PC-3 (cell line): Measurements from ENCODE around the gene EFNB3. TPM values are rescaled to one million over a fixed set of nuclear protein-coding genes. Genes with fewer than 3 reads are reported as not detected.
A peak's percentile ranks its signal among the peaks of the same experiment; 100 is the strongest.

Experiments used
- ATAC-seq: fragments of 200-7000 bp; cut with Tn5 transposase; 2 replicates; pipeline ENCODE4 v1.9.1; 2020; ENCODE audit warnings: mild to moderate bottlenecking, moderate library complexity
- BruUV-seq: library from RNA; stranded (reverse); fragments of 400-500 nt; replicated peaks from 2 replicates; lab custom pipeline; 2021; lab: Mats Ljungman, UMichigan
- CTCF ChIA-PET: fragments of 300-600 bp; sonication (Branson Sonifier 250); formaldehyde crosslinking; loops from one replicate; lab custom pipeline; 2022; ENCODE audit warnings: antibody characterized with exemption; lab: Charles Lee
- POLR2A ChIA-PET: fragments of 300-600 bp; sonication (Branson Sonifier 250); formaldehyde crosslinking; loops from one replicate; lab custom pipeline; 2022; ENCODE audit warnings: antibody characterized with exemption; ENCODE audit not compliant: unreplicated experiment; lab: Charles Lee
- DNase-seq: peaks from one replicate; pipeline ENCODE4 v3.0.0-alpha.2; 2015
- H2AFZ ChIP-seq: fragments of 300-600 bp; sonication (generic); 2 replicates; pipeline ENCODE4 v1.6.0; 2016; ENCODE audit warnings: antibody characterized with exemption, low read length
- H3F3A ChIP-seq: fragments of 300-600 bp; sonication (generic); one replicate; pipeline ENCODE4 v1.6.0; 2017; ENCODE audit warnings: antibody characterized with exemption, low read length, control low read depth, mild to moderate bottlenecking; ENCODE audit not compliant: unreplicated experiment
- H3K27ac ChIP-seq: fragments of 300-600 bp; sonication (generic); 2 replicates; pipeline ENCODE4 v1.5.1; 2016; ENCODE audit warnings: mild to moderate bottlenecking, low read length
- H3K27me3 ChIP-seq: fragments of 300-600 bp; sonication (generic); 2 replicates; pipeline ENCODE4 v1.6.1; 2016; ENCODE audit warnings: low read length, mixed read lengths
- H3K36me3 ChIP-seq: fragments of 300-600 bp; sonication (generic); 2 replicates; pipeline ENCODE4 v1.6.1; 2016; ENCODE audit warnings: low read depth, mixed run types, low read length, mixed read lengths
- H3K4me1 ChIP-seq: fragments of 300-600 bp; sonication (generic); 2 replicates; pipeline ENCODE4 v1.5.1; 2016; ENCODE audit warnings: low read length; ENCODE audit not compliant: insufficient read depth
- H3K4me2 ChIP-seq: fragments of 300-600 bp; sonication (generic); 2 replicates; pipeline ENCODE4 v1.6.0; 2016; ENCODE audit warnings: low read length
- H3K4me3 ChIP-seq: fragments of 300-600 bp; sonication (generic); 2 replicates; pipeline ENCODE4 v1.5.1; 2016; ENCODE audit warnings: mild to moderate bottlenecking, low read length, mixed read lengths
- H3K79me2 ChIP-seq: fragments of 300-600 bp; sonication (generic); 2 replicates; pipeline ENCODE4 v1.6.1; 2017; ENCODE audit warnings: low read length, mixed read lengths
- H3K9ac ChIP-seq: fragments of 300-600 bp; sonication (generic); 2 replicates; pipeline ENCODE4 v1.6.0; 2016; ENCODE audit warnings: mild to moderate bottlenecking, low read length
- H3K9me2 ChIP-seq: fragments of 300-600 bp; sonication (generic); replicated peaks from 2 replicates; pipeline ENCODE4 v1.6.1; 2016; ENCODE audit warnings: mixed run types, low read length, mixed read lengths
- H3K9me3 ChIP-seq: fragments of 300-600 bp; sonication (generic); 2 replicates; pipeline ENCODE4 v1.6.1; 2016; ENCODE audit warnings: low read length, mixed read lengths
- H4K20me1 ChIP-seq: fragments of 300-600 bp; sonication (generic); 2 replicates; pipeline ENCODE4 v1.6.1; 2016; ENCODE audit warnings: low read length, mixed read lengths
- CTCF ChIP-seq: fragments of 300-600 bp; sonication (generic); conservative IDR thresholded peaks from 2 replicates; pipeline ENCODE4 v1.5.1; 2017; ENCODE audit warnings: antibody characterized with exemption, low read depth, mild to moderate bottlenecking, low read length
- EZH2 ChIP-seq: fragments of 300-600 bp; sonication (generic); IDR thresholded peaks from one replicate; pipeline ENCODE4 v1.6.1; 2017; ENCODE audit warnings: antibody characterized with exemption, mild to moderate bottlenecking, low read length; ENCODE audit not compliant: unreplicated experiment
- EZH2phosphoT487 ChIP-seq: fragments of 300-600 bp; sonication (generic); IDR thresholded peaks from 2 replicates; pipeline ENCODE4 v1.6.1; 2018; ENCODE audit warnings: mild to moderate bottlenecking, antibody characterized with exemption, low read length, borderline replicate concordance
- intact Hi-C: fragments of 100-400 bp; cut with micrococcal nuclease; formaldehyde crosslinking; loops from 2 replicates; pipeline ENCODE4 v1.9.0; 2023
- total RNA-seq: library from RNA; depleted of rRNA; stranded (reverse); fragments of >200 nt; gene quantifications from 2 replicates; pipeline ENCODE4 v1.2.3, GENCODE V29; 2014

EFNB3 gene
- total RNA-seq, 1 experiment from 2014 or later, result 4.9 TPM

DNA sequence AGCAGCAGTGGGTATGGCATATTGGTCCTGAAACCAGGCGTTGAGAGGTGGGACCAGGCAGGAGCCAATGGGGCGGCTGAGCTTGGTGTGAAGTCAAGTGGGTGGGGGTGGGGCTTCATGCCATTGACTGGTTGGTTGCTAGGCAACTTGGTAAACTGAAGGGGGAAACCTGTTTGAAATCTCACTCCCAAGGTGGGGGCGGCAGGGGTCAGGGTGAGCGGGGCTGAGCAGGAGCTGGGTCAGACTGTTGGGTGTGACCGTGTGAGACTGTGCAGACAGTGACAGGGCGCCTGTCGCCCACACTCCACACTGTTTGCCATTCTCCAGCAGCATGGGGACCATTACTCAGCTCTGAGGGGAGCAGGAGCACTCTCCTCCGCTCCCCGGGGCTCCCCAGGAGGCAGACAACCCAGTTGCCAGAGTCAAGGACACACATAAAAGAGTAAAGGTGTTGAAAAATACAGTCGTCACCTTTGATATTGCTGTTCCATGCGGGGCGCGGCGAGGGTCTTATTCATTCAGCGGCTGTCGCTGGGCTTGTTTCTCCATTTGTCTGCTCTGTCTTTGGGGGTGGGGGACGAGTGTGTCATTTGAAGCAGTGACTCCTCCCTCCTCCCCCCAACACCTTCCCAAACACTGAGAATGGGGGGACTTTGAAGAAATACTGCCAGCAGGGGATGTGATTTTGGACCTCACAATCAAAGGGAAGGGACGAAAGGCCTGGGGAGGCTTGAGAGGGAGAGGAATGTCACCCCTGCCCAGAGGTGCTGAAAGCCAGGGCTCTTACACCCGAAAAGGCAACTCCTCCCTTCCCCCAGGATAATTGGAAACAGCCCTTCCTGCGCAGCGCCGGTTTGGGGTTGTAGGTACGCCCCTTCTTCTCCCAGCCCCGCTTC, 1.2 kb upstream of the EFNB3 start:
- Histone ChIP-seq H3K9ac (no peak overlapping the region), H3K9me3 (no peaks in the 10 kb centered on the region), H3K36me3 (no peaks in the 10 kb centered on the region), H3K4me3 (peak overlapping the region; percentile 70; the same call in 1 of the 2 replicates), H3K27me3 (no peaks in the 10 kb centered on the region), H3K9me2 (no peaks in the 10 kb centered on the region), H2AFZ (no peak overlapping the region), H3K27ac (no peak overlapping the region), H3F3A (no peaks in the 10 kb centered on the region), H3K4me2 (peak overlapping the region; percentile 87), H3K79me2 (no peaks in the 10 kb centered on the region), H4K20me1 (no peaks in the 10 kb centered on the region), H3K4me1 (no peaks in the 10 kb centered on the region)
- DNase-seq (no peak), ATAC-seq (no peak; the same call in 1 of the 2 replicates)
- intact Hi-C loops, result no loop called here
- CTCF ChIA-PET, result interaction anchor here (0.6 to 0.8 kb wide), 2 partner anchors 15 to 16 kb away, joined by 4 to 15 read pairs; no protein-coding TSS in a partner anchor
- no TSS peak for BruUV-seq
- POLR2A ChIA-PET, result no interaction called here
- TF ChIP-seq EZH2, result no peak
- TF ChIP-seq CTCF, result no peak
- TF ChIP-seq EZH2phosphoT487, result no peak

DNA sequence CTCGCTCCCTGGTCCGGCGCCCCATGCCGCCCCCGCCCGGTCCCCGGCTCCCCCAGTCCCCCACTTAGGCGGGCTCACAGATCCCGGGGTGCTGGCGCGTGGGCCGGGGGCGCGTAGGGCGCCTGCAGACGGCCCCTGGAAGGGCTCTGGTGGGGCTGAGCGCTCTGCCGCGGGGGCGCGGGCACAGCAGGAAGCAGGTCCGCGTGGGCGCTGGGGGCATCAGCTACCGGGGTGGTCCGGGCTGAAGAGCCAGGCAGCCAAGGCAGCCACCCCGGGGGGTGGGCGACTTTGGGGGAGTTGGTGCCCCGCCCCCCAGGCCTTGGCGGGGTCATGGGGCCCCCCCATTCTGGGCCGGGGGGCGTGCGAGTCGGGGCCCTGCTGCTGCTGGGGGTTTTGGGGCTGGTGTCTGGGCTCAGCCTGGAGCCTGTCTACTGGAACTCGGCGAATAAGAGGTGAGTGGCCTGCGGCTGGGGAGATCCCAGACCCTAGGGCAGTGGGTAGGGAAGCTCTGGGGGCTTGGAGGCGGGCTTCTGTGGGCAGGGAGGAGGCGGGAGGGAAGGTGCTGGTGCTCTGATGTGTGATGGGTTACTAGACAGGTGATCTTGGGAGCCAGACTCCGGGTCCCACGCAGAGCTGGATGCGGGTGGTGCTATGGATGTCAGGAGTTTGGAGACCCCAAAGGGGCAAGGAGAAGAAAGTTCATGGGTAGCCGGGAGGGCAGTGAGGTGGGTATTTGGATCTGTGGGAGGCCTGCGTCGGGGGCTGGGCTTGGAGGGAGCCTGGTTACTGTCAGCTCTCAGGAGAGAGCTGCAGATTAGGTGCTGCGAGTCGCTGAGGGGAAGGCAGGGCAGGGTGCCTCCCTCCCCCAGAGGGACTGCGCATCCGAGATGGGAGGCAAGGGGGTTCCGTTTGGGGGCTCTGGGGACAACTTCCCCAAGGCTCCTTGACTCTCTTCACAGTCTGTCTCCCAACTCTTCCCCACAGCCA, 560 bp downstream of the EFNB3 start:
- POLR2A ChIA-PET, result no interaction called here
- H3K79me2 ChIP-seq, result no peaks in the 10 kb centered on the region
- ATAC-seq, result peak; percentile 14
- H3K27me3 ChIP-seq, result no peaks in the 10 kb centered on the region
- peak overlapping the region; percentile 70 for H3K4me3 ChIP-seq
- no peak for TF ChIP-seq EZH2
- TF ChIP-seq EZH2phosphoT487, result no peak
- TF ChIP-seq CTCF, result no peak
- H4K20me1 ChIP-seq, result no peaks in the 10 kb centered on the region
- DNase-seq, result no peak
- no peaks in the 10 kb centered on the region for H3K9me2 ChIP-seq
- CTCF ChIA-PET, result no interaction called here
- BruUV-seq, result no TSS peak
- H3K27ac ChIP-seq, result no peak overlapping the region
- H3K4me2 ChIP-seq, result peak overlapping the region; percentile 87
- no peaks in the 10 kb centered on the region for H3F3A ChIP-seq
- H3K9ac ChIP-seq, result peak overlapping the region; percentile 17; the same call in 1 of the 2 replicates
- intact Hi-C loops, result no loop called here
- H2AFZ ChIP-seq, result peak overlapping the region; percentile 80
- H3K4me1 ChIP-seq, result no peaks in the 10 kb centered on the region
- no peaks in the 10 kb centered on the region for H3K9me3 ChIP-seq
- no peaks in the 10 kb centered on the region for H3K36me3 ChIP-seq
